Measurements from ENCODE around the gene ZNF665.

DNA sequence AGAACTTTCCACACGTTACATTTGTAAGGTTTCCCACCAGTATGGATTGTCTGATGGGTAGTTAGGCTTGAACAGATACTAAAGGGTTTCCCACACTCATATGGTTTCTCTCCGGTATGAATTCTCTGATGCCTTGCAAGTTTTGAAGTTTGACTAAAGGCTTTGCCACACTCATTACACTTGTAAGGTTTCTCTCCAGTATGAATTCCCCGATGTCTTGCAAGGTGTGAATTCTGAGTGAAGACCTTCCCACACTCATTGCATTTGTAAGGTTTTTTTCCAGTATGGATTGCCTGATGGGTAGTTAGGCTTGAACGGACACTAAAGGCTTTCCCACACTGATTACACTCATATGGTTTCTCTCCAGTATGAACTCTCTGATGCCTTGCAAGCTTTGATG, 52.8 kb downstream of the ZNF665 start:
- TF ChIP-seq, protein P1, sequence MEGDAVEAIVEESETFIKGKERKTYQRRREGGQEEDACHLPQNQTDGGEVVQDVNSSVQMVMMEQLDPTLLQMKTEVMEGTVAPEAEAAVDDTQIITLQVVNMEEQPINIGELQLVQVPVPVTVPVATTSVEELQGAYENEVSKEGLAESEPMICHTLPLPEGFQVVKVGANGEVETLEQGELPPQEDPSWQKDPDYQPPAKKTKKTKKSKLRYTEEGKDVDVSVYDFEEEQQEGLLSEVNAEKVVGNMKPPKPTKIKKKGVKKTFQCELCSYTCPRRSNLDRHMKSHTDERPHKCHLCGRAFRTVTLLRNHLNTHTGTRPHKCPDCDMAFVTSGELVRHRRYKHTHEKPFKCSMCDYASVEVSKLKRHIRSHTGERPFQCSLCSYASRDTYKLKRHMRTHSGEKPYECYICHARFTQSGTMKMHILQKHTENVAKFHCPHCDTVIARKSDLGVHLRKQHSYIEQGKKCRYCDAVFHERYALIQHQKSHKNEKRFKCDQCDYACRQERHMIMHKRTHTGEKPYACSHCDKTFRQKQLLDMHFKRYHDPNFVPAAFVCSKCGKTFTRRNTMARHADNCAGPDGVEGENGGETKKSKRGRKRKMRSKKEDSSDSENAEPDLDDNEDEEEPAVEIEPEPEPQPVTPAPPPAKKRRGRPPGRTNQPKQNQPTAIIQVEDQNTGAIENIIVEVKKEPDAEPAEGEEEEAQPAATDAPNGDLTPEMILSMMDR (IDR thresholded peaks at IDR 0.05; ENCODE audit: low read depth, low read length, missing input control): no peak
- TF ChIP-seq, protein P2, sequence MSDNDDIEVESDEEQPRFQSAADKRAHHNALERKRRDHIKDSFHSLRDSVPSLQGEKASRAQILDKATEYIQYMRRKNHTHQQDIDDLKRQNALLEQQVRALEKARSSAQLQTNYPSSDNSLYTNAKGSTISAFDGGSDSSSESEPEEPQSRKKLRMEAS (IDR thresholded peaks at IDR 0.05): no peak
- TF ChIP-seq RAD21 (IDR thresholded peaks at IDR 0.05) (no peak), TAF1 (conservative IDR thresholded peaks at IDR 0.05) (no peak), GABPA (IDR thresholded peaks at IDR 0.05 in 1 of 2, conservative IDR thresholded peaks at IDR 0.05 in 1 of 2) (no peak), EGR1 (IDR thresholded peaks at IDR 0.05; ENCODE audit: low read depth in 2 of 2) (no peak), FOXA1 (IDR thresholded peaks at IDR 0.05) (no peak), JUND (IDR thresholded peaks at IDR 0.05) (no peak)
- TF ChIP-seq, protein P3, sequence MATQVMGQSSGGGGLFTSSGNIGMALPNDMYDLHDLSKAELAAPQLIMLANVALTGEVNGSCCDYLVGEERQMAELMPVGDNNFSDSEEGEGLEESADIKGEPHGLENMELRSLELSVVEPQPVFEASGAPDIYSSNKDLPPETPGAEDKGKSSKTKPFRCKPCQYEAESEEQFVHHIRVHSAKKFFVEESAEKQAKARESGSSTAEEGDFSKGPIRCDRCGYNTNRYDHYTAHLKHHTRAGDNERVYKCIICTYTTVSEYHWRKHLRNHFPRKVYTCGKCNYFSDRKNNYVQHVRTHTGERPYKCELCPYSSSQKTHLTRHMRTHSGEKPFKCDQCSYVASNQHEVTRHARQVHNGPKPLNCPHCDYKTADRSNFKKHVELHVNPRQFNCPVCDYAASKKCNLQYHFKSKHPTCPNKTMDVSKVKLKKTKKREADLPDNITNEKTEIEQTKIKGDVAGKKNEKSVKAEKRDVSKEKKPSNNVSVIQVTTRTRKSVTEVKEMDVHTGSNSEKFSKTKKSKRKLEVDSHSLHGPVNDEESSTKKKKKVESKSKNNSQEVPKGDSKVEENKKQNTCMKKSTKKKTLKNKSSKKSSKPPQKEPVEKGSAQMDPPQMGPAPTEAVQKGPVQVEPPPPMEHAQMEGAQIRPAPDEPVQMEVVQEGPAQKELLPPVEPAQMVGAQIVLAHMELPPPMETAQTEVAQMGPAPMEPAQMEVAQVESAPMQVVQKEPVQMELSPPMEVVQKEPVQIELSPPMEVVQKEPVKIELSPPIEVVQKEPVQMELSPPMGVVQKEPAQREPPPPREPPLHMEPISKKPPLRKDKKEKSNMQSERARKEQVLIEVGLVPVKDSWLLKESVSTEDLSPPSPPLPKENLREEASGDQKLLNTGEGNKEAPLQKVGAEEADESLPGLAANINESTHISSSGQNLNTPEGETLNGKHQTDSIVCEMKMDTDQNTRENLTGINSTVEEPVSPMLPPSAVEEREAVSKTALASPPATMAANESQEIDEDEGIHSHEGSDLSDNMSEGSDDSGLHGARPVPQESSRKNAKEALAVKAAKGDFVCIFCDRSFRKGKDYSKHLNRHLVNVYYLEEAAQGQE (IDR thresholded peaks at IDR 0.05): no peak
- TF ChIP-seq, protein P4, sequence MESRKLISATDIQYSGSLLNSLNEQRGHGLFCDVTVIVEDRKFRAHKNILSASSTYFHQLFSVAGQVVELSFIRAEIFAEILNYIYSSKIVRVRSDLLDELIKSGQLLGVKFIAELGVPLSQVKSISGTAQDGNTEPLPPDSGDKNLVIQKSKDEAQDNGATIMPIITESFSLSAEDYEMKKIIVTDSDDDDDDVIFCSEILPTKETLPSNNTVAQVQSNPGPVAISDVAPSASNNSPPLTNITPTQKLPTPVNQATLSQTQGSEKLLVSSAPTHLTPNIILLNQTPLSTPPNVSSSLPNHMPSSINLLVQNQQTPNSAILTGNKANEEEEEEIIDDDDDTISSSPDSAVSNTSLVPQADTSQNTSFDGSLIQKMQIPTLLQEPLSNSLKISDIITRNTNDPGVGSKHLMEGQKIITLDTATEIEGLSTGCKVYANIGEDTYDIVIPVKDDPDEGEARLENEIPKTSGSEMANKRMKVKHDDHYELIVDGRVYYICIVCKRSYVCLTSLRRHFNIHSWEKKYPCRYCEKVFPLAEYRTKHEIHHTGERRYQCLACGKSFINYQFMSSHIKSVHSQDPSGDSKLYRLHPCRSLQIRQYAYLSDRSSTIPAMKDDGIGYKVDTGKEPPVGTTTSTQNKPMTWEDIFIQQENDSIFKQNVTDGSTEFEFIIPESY (IDR thresholded peaks at IDR 0.05): no peak

All from liver (tissue), 3 donors.